SU-DHL-6 (cell line): Measurements from ENCODE around the gene EPB41L2.

ENCODE experiments used
- H2AFZ ChIP-seq: fragments of 200-600 bp; sonication (generic); 2 replicates; pipeline ENCODE4 v1.6.1; 2014; ENCODE audit warnings: low read depth, mild to moderate bottlenecking, moderate library complexity, mixed read lengths, antibody characterized with exemption, low read length; ENCODE audit not compliant: severe bottlenecking
- H3F3A ChIP-seq: fragments of 200-600 bp; shearing (Covaris generic); 2 replicates; pipeline ENCODE4 v1.6.0; 2016; ENCODE audit warnings: antibody characterized with exemption, mild to moderate bottlenecking; ENCODE audit not compliant: insufficient read depth
- H3K27ac ChIP-seq: fragments of 200-600 bp; sonication (generic); 2 replicates; pipeline ENCODE4 v1.5.1; 2016; ENCODE audit warnings: low read depth, mild to moderate bottlenecking, low read length, moderate library complexity, mixed read lengths
- H3K27me3 ChIP-seq: fragments of 200-600 bp; sonication (generic), shearing (Covaris generic); 2 replicates; pipeline ENCODE4 v1.6.0; 2014; ENCODE audit warnings: mild to moderate bottlenecking, low read length
- H3K36me3 ChIP-seq: fragments of 200-600 bp; sonication (generic); 2 replicates; pipeline ENCODE4 v1.6.1; 2014; ENCODE audit warnings: mild to moderate bottlenecking, low read length, mixed read lengths
- H3K4me2 ChIP-seq: fragments of 300-600, 200-600 bp; shearing (Covaris generic), sonication (generic); 2 replicates; pipeline ENCODE4 v1.6.0; 2014; ENCODE audit warnings: low read length, low read depth, mild to moderate bottlenecking; ENCODE audit not compliant: poor library complexity, severe bottlenecking
- H3K4me3 ChIP-seq: fragments of 200-600 bp; sonication (generic); 2 replicates; pipeline ENCODE4 v1.5.1; 2014; ENCODE audit warnings: antibody characterized with exemption, low read length, mild to moderate bottlenecking, mixed read lengths; ENCODE audit not compliant: insufficient read depth, poor library complexity, severe bottlenecking
- H3K79me2 ChIP-seq: fragments of 200-600 bp; sonication (generic); 2 replicates; pipeline ENCODE4 v1.6.1; 2014; ENCODE audit warnings: mild to moderate bottlenecking, low read length, moderate library complexity; ENCODE audit not compliant: insufficient read depth
- H3K9ac ChIP-seq: fragments of 200-600 bp; sonication (generic); 2 replicates; pipeline ENCODE4 v1.7.0; 2014; ENCODE audit warnings: mild to moderate bottlenecking, low read length
- H3K9me2 ChIP-seq: fragments of 200-600 bp; sonication (generic); replicated peaks from 2 replicates; pipeline ENCODE4 v1.6.1; 2014; ENCODE audit warnings: low read length; ENCODE audit not compliant: insufficient read depth
- H3K9me3 ChIP-seq: fragments of 200-600 bp; sonication (generic); 2 replicates; pipeline ENCODE4 v1.6.1; 2014; ENCODE audit warnings: low read length, mixed read lengths; ENCODE audit not compliant: insufficient read depth
- H4K20me1 ChIP-seq: fragments of 200-600 bp; sonication (generic); 2 replicates; pipeline ENCODE4 v1.6.1; 2014; ENCODE audit warnings: low read depth, mild to moderate bottlenecking, antibody characterized with exemption, low read length, moderate library complexity, mixed read lengths
- CTCF ChIP-seq: fragments of 200-600 bp; sonication (generic); IDR thresholded peaks from one replicate; pipeline ENCODE4 v1.5.1; 2017; ENCODE audit warnings: antibody characterized with exemption, mild to moderate bottlenecking, low read length, moderate library complexity; ENCODE audit not compliant: insufficient read depth, poor library complexity, severe bottlenecking
- EZH2phosphoT487 ChIP-seq: fragments of 200-600 bp; sonication (generic), shearing (Covaris generic); conservative IDR thresholded peaks from 2 replicates; pipeline ENCODE4 v1.6.1; 2018; ENCODE audit warnings: mild to moderate bottlenecking, antibody characterized with exemption, low read length, moderate library complexity, mixed read lengths

Gene EPB41L2

GRCh38 chr6:130997061-130997753 is 65.8 kb downstream of the EPB41L2 start:
- H3K9me3 ChIP-seq, result no peaks in the 10 kb centered on the region
- no peak overlapping the region for H3K4me3 ChIP-seq
- TF ChIP-seq EZH2phosphoT487 (no peak), CTCF (no peak)
- H2AFZ ChIP-seq, result no peak overlapping the region
- no peaks in the 10 kb centered on the region for H4K20me1 ChIP-seq
- no peaks in the 10 kb centered on the region for H3K36me3 ChIP-seq
- H3K27ac ChIP-seq, result no peak overlapping the region
- H3K4me2 ChIP-seq, result no peak overlapping the region
- no peaks in the 10 kb centered on the region for H3K27me3 ChIP-seq
- no peaks in the 10 kb centered on the region for H3K79me2 ChIP-seq
- no peaks in the 10 kb centered on the region for H3K9me2 ChIP-seq
- no peak overlapping the region for H3K9ac ChIP-seq
- no peaks in the 10 kb centered on the region for H3F3A ChIP-seq

- H3K4me2 ChIP-seq, result no peak overlapping the region
- H3K27ac ChIP-seq, result no peak overlapping the region
- no peak overlapping the region for H2AFZ ChIP-seq
- H3K9me2 ChIP-seq, result no peaks in the 10 kb centered on the region
- TF ChIP-seq EZH2phosphoT487 (no peak), CTCF (no peak)
- no peaks in the 10 kb centered on the region for H4K20me1 ChIP-seq
- no peak overlapping the region for H3K9ac ChIP-seq
- no peak overlapping the region for H3K4me3 ChIP-seq
- no peaks in the 10 kb centered on the region for H3F3A ChIP-seq
- no peaks in the 10 kb centered on the region for H3K79me2 ChIP-seq
- H3K9me3 ChIP-seq, result no peaks in the 10 kb centered on the region
- no peaks in the 10 kb centered on the region for H3K27me3 ChIP-seq
- no peaks in the 10 kb centered on the region for H3K36me3 ChIP-seq
Observed at GRCh38 chr6:130996635-130997034, 66.4 kb downstream of the EPB41L2 start.

- H3K4me2 ChIP-seq, result no peak overlapping the region
Observed at GRCh38 chr6:130995783-130996447, 67.1 kb downstream of the EPB41L2 start.

More at GRCh38 chr6:130995783-130996447, 67.1 kb downstream of the EPB41L2 start:
- Histone ChIP-seq H2AFZ (no peak overlapping the region), H3K79me2 (no peaks in the 10 kb centered on the region), H3K9me3 (no peaks in the 10 kb centered on the region), H3K9ac (no peak overlapping the region), H3K27ac (no peak overlapping the region), H3K9me2 (no peaks in the 10 kb centered on the region), H3K36me3 (no peaks in the 10 kb centered on the region), H4K20me1 (no peaks in the 10 kb centered on the region), H3K27me3 (no peaks in the 10 kb centered on the region), H3F3A (no peaks in the 10 kb centered on the region), H3K4me3 (no peak overlapping the region)
- TF ChIP-seq CTCF (no peak), EZH2phosphoT487 (no peak)
